GM18517 (cell line): ENCODE data around the gene NUP93.

ENCODE experiments used
- ATAC-seq: cut with Tn5 transposase; IDR thresholded peaks from one replicate; pipeline ENCODE4 v1.9.1; 2021; ENCODE audit warnings: mild to moderate bottlenecking, moderate library complexity; ENCODE audit not compliant: unreplicated experiment

The NUP93 gene

DNA sequence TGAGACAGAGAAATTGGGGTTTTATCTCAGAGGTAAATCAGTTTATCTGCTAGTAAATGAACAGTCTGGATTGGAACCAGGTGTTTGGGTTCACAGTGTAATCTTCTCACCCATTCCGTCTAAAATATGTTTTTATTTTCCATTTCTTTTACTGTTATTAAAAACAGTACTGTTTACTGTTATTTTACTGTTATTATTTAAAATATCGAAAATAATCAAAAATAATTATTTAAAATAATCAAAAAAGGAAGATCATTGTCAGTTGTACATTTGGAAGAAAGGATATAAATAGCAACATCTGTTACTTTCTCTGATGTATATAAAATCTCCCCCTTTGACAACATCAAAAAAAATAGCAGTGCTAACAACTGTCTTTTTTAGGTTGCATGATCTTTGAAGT lies 11.5 kb downstream of the NUP93 start:
- no peak for ATAC-seq

GRCh38 chr16:56742030-56742984 lies 12.4 kb downstream of the NUP93 start:
- ATAC-seq: no peak

DNA sequence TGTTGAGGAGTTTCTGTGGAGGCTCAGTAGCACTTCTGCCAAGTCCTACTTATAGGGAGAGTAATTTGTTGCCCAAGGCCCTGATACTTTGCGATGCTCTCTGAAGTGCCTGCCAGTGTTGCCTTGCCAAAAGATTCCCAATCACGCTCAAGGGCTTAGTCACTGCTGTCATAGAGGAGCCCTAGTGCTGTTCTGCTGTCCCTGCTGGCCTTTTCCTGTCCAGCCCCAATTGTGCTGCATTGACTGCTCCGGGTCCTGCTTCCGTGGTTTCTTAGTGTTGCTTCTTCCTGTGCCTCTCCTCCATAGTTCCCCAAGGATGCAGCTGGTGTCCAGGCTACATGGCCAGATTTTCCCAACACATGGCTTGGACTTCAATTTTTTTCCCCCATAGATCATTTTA lies 13.9 kb downstream of the NUP93 start:
- ATAC-seq: no peak

DNA sequence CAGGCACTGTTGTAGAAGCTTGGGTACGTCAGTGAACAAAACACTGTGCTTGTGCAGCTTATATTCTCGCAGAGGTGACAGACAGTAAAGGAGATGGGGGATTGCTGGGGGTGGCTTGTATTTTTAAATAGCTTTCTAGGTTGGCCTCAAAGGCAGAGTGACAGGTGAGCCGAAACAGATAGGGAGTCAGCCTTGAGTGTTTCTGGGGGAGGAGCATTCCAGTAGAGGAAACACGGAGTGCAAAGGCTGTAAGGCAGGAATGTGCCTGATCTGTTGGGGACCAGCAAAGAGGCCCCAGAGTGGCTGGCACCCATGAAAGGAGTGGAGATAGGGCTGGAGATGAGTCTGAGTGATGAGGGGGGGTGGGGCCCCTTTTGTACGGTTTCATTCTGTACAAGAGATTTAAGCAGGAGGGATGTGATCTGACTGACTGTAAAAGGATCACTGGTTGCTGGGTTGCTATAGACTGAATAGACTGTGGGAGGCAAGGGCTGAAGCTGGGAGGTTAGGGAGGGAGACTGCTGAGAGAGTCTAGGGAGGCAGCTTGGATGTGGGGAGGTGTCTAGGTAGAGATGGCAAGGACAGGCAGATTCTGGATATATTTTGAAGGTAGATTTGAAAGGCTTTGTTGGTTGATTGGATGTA lies 15.2 kb downstream of the NUP93 start:
- ATAC-seq: no peak

DNA sequence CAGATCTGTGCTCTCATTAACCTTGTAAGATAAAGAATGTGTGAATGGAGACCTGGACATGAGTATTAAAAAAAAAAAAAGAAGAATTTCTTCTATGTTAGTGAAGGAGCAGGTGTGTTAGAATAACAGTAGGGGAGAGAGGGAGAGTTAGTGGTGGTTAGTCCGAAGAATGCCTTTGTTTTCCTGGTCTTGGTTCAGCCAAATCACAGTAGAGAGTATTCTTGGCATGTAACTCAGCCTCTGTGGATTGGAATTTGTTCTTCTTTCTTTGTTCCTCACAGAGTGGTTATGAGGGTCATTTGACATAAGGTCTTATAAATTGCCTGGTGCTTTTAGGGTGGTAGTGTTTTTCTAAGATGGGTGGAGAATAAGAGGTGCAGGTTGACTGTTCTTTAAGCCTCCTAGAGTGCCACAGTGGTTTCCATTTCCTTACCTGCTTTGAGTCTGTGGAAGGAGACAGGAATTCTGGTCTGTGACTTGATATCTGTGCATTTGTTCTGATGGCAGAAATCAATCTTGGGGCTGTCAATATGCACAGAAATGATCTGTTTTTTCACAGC lies 17.6 kb downstream of the NUP93 start:
- no peak for ATAC-seq

GRCh38 chr16:56748191-56748590 lies 18.3 kb downstream of the NUP93 start:
- ATAC-seq: no peak

DNA sequence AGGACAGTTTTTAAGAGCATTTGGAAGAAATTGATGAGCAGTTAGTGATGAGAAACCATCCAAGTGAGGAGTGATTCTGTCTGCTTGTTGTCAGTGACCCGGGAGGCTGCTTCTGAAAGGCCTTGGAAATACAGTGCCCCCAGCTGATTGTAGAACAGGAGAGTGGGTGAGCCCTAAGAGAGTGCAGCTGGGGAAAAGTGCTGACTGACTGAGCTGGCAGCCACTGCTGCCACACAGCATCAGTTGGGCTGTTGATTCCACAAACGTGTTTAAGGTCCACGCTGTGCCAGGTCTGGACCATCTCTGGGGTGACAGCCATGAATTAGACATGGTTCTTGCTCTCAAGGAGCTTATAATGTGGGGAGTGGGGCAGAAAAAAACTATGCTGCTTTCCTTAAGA lies 18.9 kb downstream of the NUP93 start:
- no peak for ATAC-seq

- no peak for ATAC-seq
These were observed 20.0 kb downstream of the NUP93 start for GRCh38 chr16:56749672-56750491.

GRCh38 chr16:56753410-56753809 lies 23.5 kb downstream of the NUP93 start:
- ATAC-seq: no peak

DNA sequence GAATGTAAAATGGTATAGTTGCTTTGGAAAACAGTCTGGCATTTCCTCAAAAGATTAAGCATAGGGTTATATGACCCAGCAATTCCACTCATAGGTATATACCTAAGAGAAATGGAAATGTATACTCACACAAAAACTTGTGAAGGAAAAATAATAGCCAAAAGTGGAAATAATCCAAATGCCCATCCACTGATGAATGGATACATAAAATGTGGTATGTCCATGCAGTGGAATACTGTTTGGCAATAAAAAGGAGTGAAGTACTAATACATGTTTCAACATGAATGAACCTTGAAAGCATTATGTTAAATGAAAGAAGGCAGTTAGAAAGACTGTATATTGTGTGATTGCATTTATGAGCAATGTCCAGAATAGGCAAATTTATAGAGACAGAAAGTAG lies 25.1 kb downstream of the NUP93 start:
- no peak for ATAC-seq

- ATAC-seq: no peak
These were observed 28.5 kb downstream of the NUP93 start for GRCh38 chr16:56758432-56758831.

- no peak for ATAC-seq
These were observed 29.0 kb downstream of the NUP93 start for GRCh38 chr16:56758930-56759329.

GRCh38 chr16:56763291-56763916 lies 33.5 kb downstream of the NUP93 start:
- ATAC-seq: no peak

DNA sequence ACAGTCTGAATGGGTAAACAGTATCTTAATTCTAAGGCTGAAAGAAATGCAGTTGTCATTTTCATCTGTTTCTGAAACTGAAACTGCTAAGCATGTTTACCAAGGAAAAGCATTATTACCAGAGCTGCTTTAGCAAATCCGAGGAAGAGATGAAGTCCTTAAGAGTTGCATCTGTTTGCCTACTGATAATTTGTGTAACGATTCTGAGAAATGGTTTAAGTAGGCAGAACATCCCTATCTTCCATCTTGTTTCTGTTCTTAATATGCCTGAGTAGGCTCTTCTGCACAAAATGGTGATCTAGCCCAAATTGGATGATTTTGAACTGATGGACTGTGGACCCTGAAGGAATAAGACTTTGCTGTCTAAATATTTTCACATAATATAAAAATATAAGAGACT lies 34.9 kb downstream of the NUP93 start:
- no peak for ATAC-seq

DNA sequence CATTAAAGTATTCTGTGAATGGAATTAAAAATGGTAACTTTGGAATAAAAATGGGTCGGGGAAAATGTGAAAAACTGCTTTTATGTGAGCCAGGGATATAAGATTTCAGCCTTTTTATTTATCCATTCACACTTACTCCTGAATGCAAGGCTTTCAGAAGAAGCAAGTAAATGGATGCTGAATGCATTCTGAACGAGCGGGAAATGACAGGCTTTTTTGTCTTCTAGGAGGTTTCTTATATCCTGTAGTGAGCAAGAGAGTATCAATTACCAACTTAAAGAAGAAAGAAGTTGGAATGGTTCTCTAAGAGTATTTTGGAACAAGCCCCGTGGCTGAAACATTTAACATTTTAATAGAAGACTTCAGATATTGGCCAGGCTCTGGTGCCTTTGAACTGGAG lies 36.0 kb downstream of the NUP93 start:
- ATAC-seq: no peak

DNA sequence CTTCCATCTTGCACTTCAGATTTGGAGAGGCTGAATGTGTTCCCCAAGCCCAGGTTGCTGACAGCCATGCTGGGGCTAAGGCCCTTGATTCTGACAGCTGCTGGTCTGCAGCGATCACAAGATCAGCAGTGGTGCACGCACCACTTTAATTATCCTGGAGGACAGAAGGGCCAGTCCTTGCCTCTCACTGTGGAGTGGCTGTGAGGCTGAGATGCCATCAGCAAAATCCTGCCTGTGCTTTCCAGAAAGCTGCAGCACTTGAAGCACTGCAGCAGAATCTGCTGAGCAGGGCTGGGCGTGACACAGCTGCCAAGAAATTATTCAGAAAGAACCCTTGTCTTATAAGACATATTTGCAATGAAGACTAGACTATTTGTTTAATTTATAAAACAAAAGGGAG lies 37.1 kb downstream of the NUP93 start:
- no peak for ATAC-seq

DNA sequence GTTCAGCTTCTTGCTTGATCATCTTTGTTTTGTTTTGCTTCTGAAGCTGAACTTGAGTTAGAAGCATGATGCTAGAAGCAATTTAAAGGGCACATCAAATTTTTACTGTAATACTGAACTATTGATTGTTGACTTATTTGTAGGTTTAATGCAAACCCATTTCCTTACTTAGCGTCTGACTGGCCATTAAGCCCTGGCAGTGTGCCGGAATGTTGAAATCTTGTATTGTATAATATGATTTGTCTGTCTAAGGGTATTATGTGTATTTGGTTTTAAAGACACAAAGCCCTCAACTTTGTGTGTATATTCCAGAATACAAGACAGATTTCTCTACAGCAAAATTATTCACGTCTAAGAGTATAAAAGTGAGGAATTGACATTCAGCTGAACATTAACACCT lies 39.7 kb downstream of the NUP93 start:
- no peak for ATAC-seq

DNA sequence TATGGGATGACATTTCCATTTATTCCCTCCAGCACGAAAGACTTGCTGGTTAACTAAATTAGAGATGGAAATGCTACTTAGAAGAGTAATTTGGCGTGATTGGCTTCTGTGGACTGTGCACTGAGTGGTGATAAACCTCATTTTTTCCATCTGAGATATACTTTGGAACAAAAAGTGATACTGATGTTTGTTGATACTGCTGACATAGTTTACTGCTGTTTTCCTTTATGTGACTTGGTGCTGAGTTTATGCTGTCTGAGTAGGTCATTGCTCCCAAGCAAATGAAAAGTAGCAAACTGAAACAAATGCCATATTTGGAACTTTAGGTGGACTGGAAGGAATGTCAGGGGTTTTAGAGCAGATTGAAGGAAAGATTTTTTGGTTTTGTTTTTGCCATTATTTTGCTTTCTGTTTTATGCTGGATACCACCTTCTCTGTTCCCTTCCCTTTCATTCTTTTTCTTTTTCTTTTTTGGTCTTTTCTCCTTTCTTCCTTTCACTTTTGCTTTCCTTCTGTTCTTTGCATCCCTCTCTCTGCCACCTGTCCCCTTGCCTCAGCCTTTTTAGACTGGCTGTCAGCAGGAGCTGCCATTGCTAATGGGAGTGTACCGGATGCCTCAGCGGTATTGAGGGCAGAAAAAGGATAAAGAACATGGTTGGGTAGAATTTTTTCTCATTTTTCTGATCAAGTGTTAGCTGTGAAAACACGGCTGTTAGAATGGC lies 41.8 kb downstream of the NUP93 start:
- no peak for ATAC-seq

DNA sequence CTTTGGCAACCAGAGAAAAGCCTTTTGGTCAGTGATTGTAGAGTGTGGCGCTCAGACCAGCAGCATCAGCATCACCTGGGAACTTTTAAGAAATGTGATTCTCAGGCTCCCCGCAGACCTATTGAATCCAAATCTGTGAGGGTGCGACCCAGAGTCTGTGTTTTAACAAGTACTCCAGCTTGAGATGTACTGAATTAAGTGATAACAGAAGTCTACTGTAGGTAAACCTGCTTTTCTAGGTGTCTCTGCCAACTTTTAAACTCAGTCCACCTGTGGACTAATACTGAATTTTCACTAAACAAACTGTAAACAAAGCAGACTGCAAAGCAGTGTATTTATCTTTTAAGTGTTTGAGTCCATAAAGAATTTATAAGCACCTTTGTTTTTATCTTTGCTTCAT lies 43.6 kb downstream of the NUP93 start:
- no peak for ATAC-seq
